Mesothelial cell of epicardium (in vitro differentiated cells): Measurements from ENCODE around the gene FEM1C. TPM values are rescaled to one million over a fixed set of nuclear protein-coding genes. Genes with fewer than 3 reads are reported as not detected.

Source experiments
- DNase-seq, 2 experiments: peaks; one replicate each; pipeline ENCODE4 v3.0.0; 2021; ENCODE audit warnings: low spot score in 2 of 2; ENCODE audit not compliant: unreplicated experiment in 2 of 2
- H3K27ac Mint-ChIP-seq: 2 replicates; pipeline ENCODE4 v1.8.0; 2021; ENCODE audit warnings: mixed read lengths
- H3K27me3 Mint-ChIP-seq: 2 replicates; pipeline ENCODE4 v1.8.0; 2021; ENCODE audit warnings: low read depth, mixed read lengths
- H3K36me3 Mint-ChIP-seq: 2 replicates; pipeline ENCODE4 v1.8.0; 2021; ENCODE audit warnings: mixed read lengths
- H3K4me1 Mint-ChIP-seq: 2 replicates; pipeline ENCODE4 v1.8.0; 2021; ENCODE audit warnings: mixed read lengths
- H3K4me3 Mint-ChIP-seq: 2 replicates; pipeline ENCODE4 v1.8.0; 2021; ENCODE audit warnings: mild to moderate bottlenecking, moderate library complexity, mixed read lengths
- H3K9me3 Mint-ChIP-seq: 2 replicates; pipeline ENCODE4 v1.8.0; 2021; ENCODE audit warnings: mixed read lengths
- CTCF ChIP-seq: fragments of 200-600 bp; sonication (generic); IDR thresholded peaks from one replicate; pipeline ENCODE4 v1.5.0; 2021; ENCODE audit warnings: antibody characterized with exemption; ENCODE audit not compliant: unreplicated experiment
- total RNA-seq: library from RNA; stranded (reverse); gene quantifications from 3 replicates; pipeline ENCODE4 v1.2.1, GENCODE V29; 2021

The FEM1C gene
- total RNA-seq, 1 donor from 2014 or later: 15.5 TPM

- H3K4me3 Mint-ChIP-seq: no peak overlapping the region
- no peak overlapping the region for H3K27ac Mint-ChIP-seq
- DNase-seq: no peak
- no peaks in the 10 kb centered on the region for H3K27me3 Mint-ChIP-seq
- H3K9me3 Mint-ChIP-seq: peaks cover 26% of the 10 kb centered on the region
- H3K4me1 Mint-ChIP-seq: peaks cover 7% of the 10 kb centered on the region
- H3K36me3 Mint-ChIP-seq: peaks cover 10% of the 10 kb centered on the region
- TF ChIP-seq CTCF: no peak
Measured at GRCh38 chr5:115509547-115509946, 35.0 kb downstream of the FEM1C start.

GRCh38 chr5:115507681-115508080 lies 36.9 kb downstream of the FEM1C start:
- Mint-ChIP-seq H3K27me3 (no peaks in the 10 kb centered on the region), H3K36me3 (peaks cover 4% of the 10 kb centered on the region), H3K9me3 (peaks cover 13% of the 10 kb centered on the region), H3K27ac (peak overlapping the region; percentile 62), H3K4me1 (peaks cover 7% of the 10 kb centered on the region), H3K4me3 (no peak overlapping the region)
- DNase-seq: no peak
- no peak for TF ChIP-seq CTCF

- Mint-ChIP-seq H3K4me3 (no peak overlapping the region), H3K4me1 (peaks cover 5% of the 10 kb centered on the region), H3K9me3 (no peaks in the 10 kb centered on the region), H3K36me3 (no peaks in the 10 kb centered on the region), H3K27me3 (peaks cover 8% of the 10 kb centered on the region), H3K27ac (no peak overlapping the region)
- TF ChIP-seq CTCF: no peak
- DNase-seq: no peak
Measured at GRCh38 chr5:115503420-115503819, 41.2 kb downstream of the FEM1C start.

GRCh38 chr5:115501464-115502210 lies 42.9 kb downstream of the FEM1C start:
- Mint-ChIP-seq H3K4me1 (no peaks in the 10 kb centered on the region), H3K36me3 (no peaks in the 10 kb centered on the region), H3K4me3 (no peak overlapping the region), H3K27me3 (peaks cover 8% of the 10 kb centered on the region), H3K9me3 (no peaks in the 10 kb centered on the region), H3K27ac (no peak overlapping the region)
- DNase-seq: no peak
- TF ChIP-seq CTCF: no peak

- H3K27ac Mint-ChIP-seq: no peak overlapping the region
- no peaks in the 10 kb centered on the region for H3K4me1 Mint-ChIP-seq
- no peak overlapping the region for H3K4me3 Mint-ChIP-seq
- DNase-seq: no peak
- peaks cover 9% of the 10 kb centered on the region for H3K27me3 Mint-ChIP-seq
- no peak for TF ChIP-seq CTCF
- H3K36me3 Mint-ChIP-seq: no peaks in the 10 kb centered on the region
- H3K9me3 Mint-ChIP-seq: no peaks in the 10 kb centered on the region
Measured at GRCh38 chr5:115500225-115500624, 44.4 kb downstream of the FEM1C start.
